HepG2 (cell line): ENCODE results near the gene DCST2. TPM values are rescaled to one million over a fixed set of nuclear protein-coding genes. Genes with fewer than 3 reads are reported as not detected.

Source experiments
- FOXK1 ChIP-seq: sonication (generic); formaldehyde crosslinking; IDR thresholded peaks from 2 replicates; pipeline ENCODE4 v1.4.0; 2020; ENCODE audit warnings: low read depth, missing genetic modification reagents, borderline replicate concordance
- HOXA5 ChIP-seq: sonication (generic); formaldehyde crosslinking; IDR thresholded peaks from 2 replicates; pipeline ENCODE4 v1.4.0; 2020; ENCODE audit warnings: missing genetic modification reagents
- IKZF4 ChIP-seq: sonication (generic); formaldehyde crosslinking; IDR thresholded peaks from 2 replicates; pipeline ENCODE4 v1.5.1; 2020; ENCODE audit warnings: borderline replicate concordance, mild to moderate bottlenecking, low read depth, missing genetic modification reagents; ENCODE audit errors: not compliant biosample characterization
- MED1 ChIP-seq: sonication (generic); formaldehyde crosslinking; IDR thresholded peaks from 2 replicates; pipeline ENCODE4 v1.4.0; 2020; ENCODE audit warnings: missing genetic modification reagents
- MTF2 ChIP-seq: sonication (generic); formaldehyde crosslinking; IDR thresholded peaks from 2 replicates; pipeline ENCODE4 v1.5.0; 2020; ENCODE audit warnings: missing genetic modification reagents, borderline replicate concordance
- PAX8 ChIP-seq: sonication (generic); formaldehyde crosslinking; IDR thresholded peaks from 2 replicates; pipeline ENCODE4 v1.8.0; 2022; ENCODE audit warnings: mild to moderate bottlenecking, missing genetic modification reagents, borderline replicate concordance
- RFX1 ChIP-seq: fragments of 450-650 bp; IDR thresholded peaks from 2 replicates; pipeline ENCODE4 v1.6.1; 2017
- RORA ChIP-seq: sonication (generic); formaldehyde crosslinking; IDR thresholded peaks from 2 replicates; pipeline ENCODE4 v1.5.0; 2020; ENCODE audit warnings: mild to moderate bottlenecking, missing genetic modification reagents, moderate library complexity
- SIN3A ChIP-seq: IDR thresholded peaks from 2 replicates; pipeline ENCODE4 v1.6.1; 2011; ENCODE audit warnings: low read depth, mild to moderate bottlenecking, control low read depth, low read length, borderline replicate concordance
- SKI ChIP-seq: fragments of 450-650 bp; IDR thresholded peaks from one replicate; pipeline ENCODE4 v1.6.1; 2018; ENCODE audit warnings: mild to moderate bottlenecking; ENCODE audit not compliant: partially characterized antibody
- TAF15 ChIP-seq: fragments of 200-400 bp; formaldehyde crosslinking; IDR thresholded peaks from one replicate; pipeline ENCODE4 v1.6.1; 2018; ENCODE audit warnings: mild to moderate bottlenecking, low read depth, low read length; ENCODE audit not compliant: poor library complexity, severe bottlenecking
- TEAD3 ChIP-seq: optimal IDR thresholded peaks from 2 replicates; pipeline ENCODE3; 2016; ENCODE audit warnings: borderline replicate concordance
- ZKSCAN1 ChIP-seq: fragments of 150-350 bp; IDR thresholded peaks from 2 replicates; pipeline ENCODE4 v1.6.1; 2014; ENCODE audit warnings: low read length
- ZNF101 ChIP-seq: sonication (generic); formaldehyde crosslinking; IDR thresholded peaks from 2 replicates; pipeline ENCODE4 v1.4.0; 2020; ENCODE audit warnings: mild to moderate bottlenecking, low read depth, missing genetic modification reagents, borderline replicate concordance
- ZNF563 ChIP-seq: sonication (generic); formaldehyde crosslinking; IDR thresholded peaks from 2 replicates; pipeline ENCODE4 v1.8.0; 2022; ENCODE audit warnings: mild to moderate bottlenecking, moderate library complexity, missing genetic modification reagents
- ZNF605 ChIP-seq: sonication (generic); formaldehyde crosslinking; IDR thresholded peaks from 2 replicates; pipeline ENCODE4 v1.8.0; 2022; ENCODE audit warnings: mild to moderate bottlenecking, missing genetic modification reagents
- ZNF839 ChIP-seq: sonication (generic); formaldehyde crosslinking; IDR thresholded peaks from 2 replicates; pipeline ENCODE4 v1.4.0; 2020; ENCODE audit warnings: missing genetic modification reagents, mild to moderate bottlenecking, borderline replicate concordance
- polyA plus RNA-seq, 8 experiments: library from polyadenylated mRNA; depleted of rRNA in 3 of 8; stranded (reverse) in 7 of 8; unstranded in 1 of 8; fragments of >200 nt; fragmentation: Illumina TruSeq in 4 of 8; extraction: Trizol in 4 of 8; gene quantifications; 2 replicates each; pipeline versions ENCODE4 v1.2.1 to v1.2.3, GENCODE V29; 2011 to 2016; ENCODE audit warnings: low read depth in 4 of 8, missing spikeins in 1 of 8, mixed read lengths in 1 of 8; ENCODE audit not compliant: insufficient read depth in 1 of 8
- total RNA-seq, 5 experiments: library from RNA; depleted of rRNA; stranded (reverse); fragments of >200 nt; fragmentation: Illumina TruSeq; extraction: Trizol; gene quantifications; 2 replicates each; pipeline ENCODE4 v1.2.3, GENCODE V29; 2016; ENCODE audit warnings: low read depth in 1 of 5
- TF ChIP-seq, protein P1 (sequence below): sonication (generic); formaldehyde crosslinking; IDR thresholded peaks from 2 replicates; pipeline ENCODE4 v1.5.0; 2020; ENCODE audit warnings: missing genetic modification reagents
- TF ChIP-seq, protein P2 (sequence below): IDR thresholded peaks from 2 replicates; pipeline ENCODE4 v1.6.1; 2016; ENCODE audit warnings: low read depth, borderline replicate concordance
- TF ChIP-seq, protein P3 (sequence below): sonication (generic); formaldehyde crosslinking; IDR thresholded peaks from 2 replicates; pipeline ENCODE4 v1.8.1; 2023; ENCODE audit warnings: mild to moderate bottlenecking, missing genetic modification reagents
- TF ChIP-seq, protein P4 (sequence below): IDR thresholded peaks from 2 replicates; pipeline ENCODE4 v1.4.0; 2020; ENCODE audit warnings: mild to moderate bottlenecking, missing genetic modification reagents

The DCST2 gene
- total and polyA plus RNA-seq, 2 of the 13 experiments (the other 11 are each of a cell fraction or from before 2014, with no cell fraction given), result 0.74 TPM; not detected in 1

DNA sequence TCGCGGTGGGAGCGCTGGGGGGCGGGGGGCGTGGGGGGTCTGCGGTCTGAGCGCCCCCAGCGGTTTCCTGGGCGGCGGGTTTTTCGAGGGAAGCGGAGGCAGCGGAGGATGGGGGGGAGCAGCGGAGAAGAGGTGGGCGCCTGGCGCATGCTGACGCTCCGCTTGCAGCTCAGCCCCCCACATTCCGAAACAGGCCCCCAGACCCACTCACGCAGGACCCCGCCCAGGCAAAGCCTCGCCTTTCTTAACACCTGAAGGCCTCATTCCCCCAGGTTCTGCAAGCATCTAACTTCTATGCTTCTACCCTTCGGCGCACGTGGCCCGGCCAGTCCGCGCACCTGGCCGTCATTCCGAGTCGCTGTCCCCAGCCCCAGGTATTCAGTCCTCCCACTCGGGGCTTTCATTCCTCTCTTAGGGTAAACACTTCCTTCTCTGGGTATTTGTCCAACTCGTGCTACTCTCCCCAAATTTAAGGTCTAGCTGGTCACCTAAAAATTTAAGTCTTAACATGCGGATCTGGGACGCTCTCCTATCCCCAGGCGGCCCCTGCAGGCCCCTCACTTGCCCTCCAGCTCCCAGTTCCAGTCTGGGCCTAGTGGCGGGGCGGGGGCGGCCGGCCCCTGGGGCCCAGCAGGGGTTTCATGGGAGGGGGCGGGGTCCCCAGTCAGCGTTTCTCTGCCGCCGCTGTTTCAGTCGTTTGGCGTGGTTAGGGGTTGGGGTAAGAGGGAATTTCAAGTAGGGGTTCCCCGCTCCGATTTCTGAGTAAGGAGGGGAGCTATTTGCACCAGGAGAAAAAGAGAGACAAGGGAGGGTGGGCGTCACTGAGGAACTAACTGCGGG is 33.8 kb downstream of the DCST2 start (continued):
- TF ChIP-seq RORA (CRISPR knock-in tag), result no peak
- no peak for TF ChIP-seq SIN3A
- no peak for TF ChIP-seq RFX1
- peak; percentile 20; the same call in 1 of the 2 replicates for TF ChIP-seq MED1 (CRISPR knock-in tag)
- 0 out of 2 replicates have a peak, but pooled peaks have one; percentile 10 for TF ChIP-seq HOXA5
- TF ChIP-seq, protein P1, sequence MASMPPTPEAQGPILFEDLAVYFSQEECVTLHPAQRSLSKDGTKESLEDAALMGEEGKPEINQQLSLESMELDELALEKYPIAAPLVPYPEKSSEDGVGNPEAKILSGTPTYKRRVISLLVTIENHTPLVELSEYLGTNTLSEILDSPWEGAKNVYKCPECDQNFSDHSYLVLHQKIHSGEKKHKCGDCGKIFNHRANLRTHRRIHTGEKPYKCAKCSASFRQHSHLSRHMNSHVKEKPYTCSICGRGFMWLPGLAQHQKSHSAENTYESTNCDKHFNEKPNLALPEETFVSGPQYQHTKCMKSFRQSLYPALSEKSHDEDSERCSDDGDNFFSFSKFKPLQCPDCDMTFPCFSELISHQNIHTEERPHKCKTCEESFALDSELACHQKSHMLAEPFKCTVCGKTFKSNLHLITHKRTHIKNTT (CRISPR knock-in tag), result no peak
- TF ChIP-seq PAX8, result no peak
- no peak for TF ChIP-seq ZKSCAN1
- 0 out of 2 replicates have a peak, but pooled peaks have one; percentile 35 for TF ChIP-seq ZNF563 (CRISPR knock-in tag)
- TF ChIP-seq SKI, result no peak
- no peak for TF ChIP-seq IKZF4
- peak; percentile 69 for TF ChIP-seq ZNF605 (CRISPR knock-in tag)
- TF ChIP-seq, protein P2, sequence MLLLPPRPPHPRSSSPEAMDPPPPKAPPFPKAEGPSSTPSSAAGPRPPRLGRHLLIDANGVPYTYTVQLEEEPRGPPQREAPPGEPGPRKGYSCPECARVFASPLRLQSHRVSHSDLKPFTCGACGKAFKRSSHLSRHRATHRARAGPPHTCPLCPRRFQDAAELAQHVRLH (CRISPR knock-in tag), result peak; percentile 71; the same call in 1 of the 2 replicates
- TF ChIP-seq ZNF101 (CRISPR knock-in tag), result no peak
- TF ChIP-seq TEAD3 (CRISPR knock-in tag), result no peak
- no peak for TF ChIP-seq MTF2 (CRISPR knock-in tag)
- peak; percentile 70; the same call in 1 of the 2 replicates for TF ChIP-seq FOXK1 (CRISPR knock-in tag)
- TF ChIP-seq, protein P3, sequence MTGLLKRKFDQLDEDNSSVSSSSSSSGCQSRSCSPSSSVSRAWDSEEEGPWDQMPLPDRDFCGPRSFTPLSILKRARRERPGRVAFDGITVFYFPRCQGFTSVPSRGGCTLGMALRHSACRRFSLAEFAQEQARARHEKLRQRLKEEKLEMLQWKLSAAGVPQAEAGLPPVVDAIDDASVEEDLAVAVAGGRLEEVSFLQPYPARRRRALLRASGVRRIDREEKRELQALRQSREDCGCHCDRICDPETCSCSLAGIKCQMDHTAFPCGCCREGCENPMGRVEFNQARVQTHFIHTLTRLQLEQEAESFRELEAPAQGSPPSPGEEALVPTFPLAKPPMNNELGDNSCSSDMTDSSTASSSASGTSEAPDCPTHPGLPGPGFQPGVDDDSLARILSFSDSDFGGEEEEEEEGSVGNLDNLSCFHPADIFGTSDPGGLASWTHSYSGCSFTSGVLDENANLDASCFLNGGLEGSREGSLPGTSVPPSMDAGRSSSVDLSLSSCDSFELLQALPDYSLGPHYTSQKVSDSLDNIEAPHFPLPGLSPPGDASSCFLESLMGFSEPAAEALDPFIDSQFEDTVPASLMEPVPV (CRISPR knock-in tag), result 0 out of 2 replicates have a peak, but pooled peaks have one; percentile 2
- no peak for TF ChIP-seq ZNF839
- TF ChIP-seq TAF15, result no peak
- TF ChIP-seq, protein P4, sequence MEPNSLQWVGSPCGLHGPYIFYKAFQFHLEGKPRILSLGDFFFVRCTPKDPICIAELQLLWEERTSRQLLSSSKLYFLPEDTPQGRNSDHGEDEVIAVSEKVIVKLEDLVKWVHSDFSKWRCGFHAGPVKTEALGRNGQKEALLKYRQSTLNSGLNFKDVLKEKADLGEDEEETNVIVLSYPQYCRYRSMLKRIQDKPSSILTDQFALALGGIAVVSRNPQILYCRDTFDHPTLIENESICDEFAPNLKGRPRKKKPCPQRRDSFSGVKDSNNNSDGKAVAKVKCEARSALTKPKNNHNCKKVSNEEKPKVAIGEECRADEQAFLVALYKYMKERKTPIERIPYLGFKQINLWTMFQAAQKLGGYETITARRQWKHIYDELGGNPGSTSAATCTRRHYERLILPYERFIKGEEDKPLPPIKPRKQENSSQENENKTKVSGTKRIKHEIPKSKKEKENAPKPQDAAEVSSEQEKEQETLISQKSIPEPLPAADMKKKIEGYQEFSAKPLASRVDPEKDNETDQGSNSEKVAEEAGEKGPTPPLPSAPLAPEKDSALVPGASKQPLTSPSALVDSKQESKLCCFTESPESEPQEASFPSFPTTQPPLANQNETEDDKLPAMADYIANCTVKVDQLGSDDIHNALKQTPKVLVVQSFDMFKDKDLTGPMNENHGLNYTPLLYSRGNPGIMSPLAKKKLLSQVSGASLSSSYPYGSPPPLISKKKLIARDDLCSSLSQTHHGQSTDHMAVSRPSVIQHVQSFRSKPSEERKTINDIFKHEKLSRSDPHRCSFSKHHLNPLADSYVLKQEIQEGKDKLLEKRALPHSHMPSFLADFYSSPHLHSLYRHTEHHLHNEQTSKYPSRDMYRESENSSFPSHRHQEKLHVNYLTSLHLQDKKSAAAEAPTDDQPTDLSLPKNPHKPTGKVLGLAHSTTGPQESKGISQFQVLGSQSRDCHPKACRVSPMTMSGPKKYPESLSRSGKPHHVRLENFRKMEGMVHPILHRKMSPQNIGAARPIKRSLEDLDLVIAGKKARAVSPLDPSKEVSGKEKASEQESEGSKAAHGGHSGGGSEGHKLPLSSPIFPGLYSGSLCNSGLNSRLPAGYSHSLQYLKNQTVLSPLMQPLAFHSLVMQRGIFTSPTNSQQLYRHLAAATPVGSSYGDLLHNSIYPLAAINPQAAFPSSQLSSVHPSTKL (CRISPR knock-in tag), result peak; percentile 36; the same call in 1 of the 2 replicates
